ENCODE measurements around the gene DHX38.

DNA sequence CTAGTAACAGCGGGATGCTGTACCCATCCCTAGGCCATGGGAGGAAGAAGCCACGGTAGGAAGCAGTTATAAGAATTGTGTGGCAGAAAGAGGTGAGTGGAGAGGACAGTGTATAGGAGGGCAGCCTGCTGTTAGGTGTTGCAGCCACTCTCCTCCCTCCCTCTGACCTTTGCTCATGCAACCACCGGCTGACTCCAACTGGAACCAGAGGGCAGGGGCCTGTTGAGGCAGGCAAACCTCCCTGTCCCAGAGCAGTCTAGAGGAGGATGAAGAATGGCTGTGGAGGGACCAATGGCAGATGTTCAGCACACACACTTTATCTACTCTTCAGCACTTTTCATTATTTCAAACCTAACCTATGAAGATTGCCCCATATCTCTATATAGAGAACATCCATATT lies 2.4 kb upstream of the DHX38 start:
- TF ChIP-seq EZH2phosphoT487 (IDR thresholded peaks at IDR 0.05; ENCODE audit: borderline replicate concordance), result no peak
- TF ChIP-seq, protein P1, sequence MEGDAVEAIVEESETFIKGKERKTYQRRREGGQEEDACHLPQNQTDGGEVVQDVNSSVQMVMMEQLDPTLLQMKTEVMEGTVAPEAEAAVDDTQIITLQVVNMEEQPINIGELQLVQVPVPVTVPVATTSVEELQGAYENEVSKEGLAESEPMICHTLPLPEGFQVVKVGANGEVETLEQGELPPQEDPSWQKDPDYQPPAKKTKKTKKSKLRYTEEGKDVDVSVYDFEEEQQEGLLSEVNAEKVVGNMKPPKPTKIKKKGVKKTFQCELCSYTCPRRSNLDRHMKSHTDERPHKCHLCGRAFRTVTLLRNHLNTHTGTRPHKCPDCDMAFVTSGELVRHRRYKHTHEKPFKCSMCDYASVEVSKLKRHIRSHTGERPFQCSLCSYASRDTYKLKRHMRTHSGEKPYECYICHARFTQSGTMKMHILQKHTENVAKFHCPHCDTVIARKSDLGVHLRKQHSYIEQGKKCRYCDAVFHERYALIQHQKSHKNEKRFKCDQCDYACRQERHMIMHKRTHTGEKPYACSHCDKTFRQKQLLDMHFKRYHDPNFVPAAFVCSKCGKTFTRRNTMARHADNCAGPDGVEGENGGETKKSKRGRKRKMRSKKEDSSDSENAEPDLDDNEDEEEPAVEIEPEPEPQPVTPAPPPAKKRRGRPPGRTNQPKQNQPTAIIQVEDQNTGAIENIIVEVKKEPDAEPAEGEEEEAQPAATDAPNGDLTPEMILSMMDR (conservative IDR thresholded peaks at IDR 0.05; ENCODE audit: low read length), result no peak

Data from Loucy (cell line).